ENCODE data around the gene FILIP1. TPM values are rescaled to one million over a fixed set of nuclear protein-coding genes. Genes with fewer than 3 reads are reported as not detected.

Gene FILIP1
- total RNA-seq, 4 donors from 2014 or later, result 36.0 to 57.6 (median 48.0) TPM

- no peak for TF ChIP-seq EP300 (IDR thresholded peaks at IDR 0.05)
- no peak for TF ChIP-seq CTCF (IDR thresholded peaks at IDR 0.05)
- no peak for TF ChIP-seq POLR2A (IDR thresholded peaks at IDR 0.05)
- Histone ChIP-seq H3K4me3 (no peak overlapping the region), H3K9me3 (no peaks in the 10 kb centered on the region), H3K27me3 (no peaks in the 10 kb centered on the region), H3K27ac (peak overlapping the region in 2 of 4 donors; percentile 8 to 33), H3K36me3 (no peaks in the 10 kb centered on the region), H3K4me1 (peaks cover 16 to 65% (median 18%) of the 10 kb centered on the region in 3 donors)
- no peak for ATAC-seq
- WGBS, 2 donors (ENCODE audit: low coverage in 1 of 2), result 43 to 57% methylated on average over 1 to 2 of the region's 2 CpGs
These were observed 64.4 kb downstream of the FILIP1 start for GRCh38 chr6:75429061-75429703.

GRCh38 chr6:75428204-75428603, 65.4 kb downstream of the FILIP1 start:
- peaks cover 16 to 65% (median 18%) of the 10 kb centered on the region in 3 donors for H3K4me1 ChIP-seq
- H3K27me3 ChIP-seq, result no peaks in the 10 kb centered on the region
- no peak overlapping the region for H3K27ac ChIP-seq
- WGBS, 2 donors (ENCODE audit: low coverage in 1 of 2), result 100% methylated on average over 1 of the region's 1 CpG; no CpG with 5 or more reads in 1 of the 2 donors
- no peaks in the 10 kb centered on the region for H3K9me3 ChIP-seq
- no peaks in the 10 kb centered on the region for H3K36me3 ChIP-seq
- ATAC-seq, result no peak
- TF ChIP-seq POLR2AphosphoS5 (IDR thresholded peaks at IDR 0.05) (no peak), POLR2A (IDR thresholded peaks at IDR 0.05) (no peak), EP300 (IDR thresholded peaks at IDR 0.05) (no peak), CTCF (IDR thresholded peaks at IDR 0.05) (no peak)
- H3K4me3 ChIP-seq, result no peak overlapping the region

- Histone ChIP-seq H3K36me3 (no peaks in the 10 kb centered on the region), H3K4me1 (peaks cover 16 to 71% (median 20%) of the 10 kb centered on the region in 3 donors), H3K4me3 (no peak overlapping the region), H3K27ac (no peak overlapping the region), H3K27me3 (no peaks in the 10 kb centered on the region), H3K9me3 (no peaks in the 10 kb centered on the region)
- 92 to 95% methylated on average over 2 of the region's 2 CpGs for WGBS, 2 donors (ENCODE audit: low coverage in 1 of 2)
- TF ChIP-seq EP300 (IDR thresholded peaks at IDR 0.05), result no peak
- no peak for TF ChIP-seq CTCF (IDR thresholded peaks at IDR 0.05)
- TF ChIP-seq POLR2A (IDR thresholded peaks at IDR 0.05), result no peak
- TF ChIP-seq POLR2AphosphoS5 (IDR thresholded peaks at IDR 0.05), result no peak
- no peak for ATAC-seq
These were observed 66.3 kb downstream of the FILIP1 start for GRCh38 chr6:75427329-75427728.

GRCh38 chr6:75424618-75425548, 68.7 kb downstream of the FILIP1 start:
- Histone ChIP-seq H3K9me3 (no peaks in the 10 kb centered on the region), H3K27me3 (no peaks in the 10 kb centered on the region), H3K4me3 (no peak overlapping the region), H3K4me1 (peaks cover 5 to 61% (median 16%) of the 10 kb centered on the region in 3 donors), H3K27ac (peak overlapping the region in 2 of 4 donors; percentile 6 to 16), H3K36me3 (no peaks in the 10 kb centered on the region)
- TF ChIP-seq POLR2A (IDR thresholded peaks at IDR 0.05) (no peak), POLR2AphosphoS5 (IDR thresholded peaks at IDR 0.05) (no peak)
- 62 to 67% methylated on average over 4 of the region's 4 CpGs for WGBS, 2 donors (ENCODE audit: low coverage in 1 of 2)
- ATAC-seq, result no peak

- Histone ChIP-seq H3K9me3 (no peaks in the 10 kb centered on the region), H3K36me3 (no peaks in the 10 kb centered on the region), H3K27me3 (no peaks in the 10 kb centered on the region), H3K4me3 (no peak overlapping the region), H3K4me1 (peaks cover 0 to 59% (median 16%) of the 10 kb centered on the region in 3 donors), H3K27ac (no peak overlapping the region)
- ATAC-seq, result no peak
- WGBS, 2 donors (ENCODE audit: low coverage in 1 of 2), result 96% methylated on average over 7 to 8 of the region's 8 CpGs
- TF ChIP-seq EP300 (IDR thresholded peaks at IDR 0.05), result no peak
- TF ChIP-seq POLR2AphosphoS5 (IDR thresholded peaks at IDR 0.05), result no peak
- no peak for TF ChIP-seq POLR2A (IDR thresholded peaks at IDR 0.05)
- no peak for TF ChIP-seq CTCF (IDR thresholded peaks at IDR 0.05)
These were observed 70.2 kb downstream of the FILIP1 start for GRCh38 chr6:75423386-75423785.
